Placental epithelial cell (primary cell): Measurements from ENCODE around the gene ZNF232. TPM values are rescaled to one million over a fixed set of nuclear protein-coding genes. Genes with fewer than 3 reads are reported as not detected.

Experiments
- small RNA-seq: library from RNA; depleted of rRNA; stranded (forward); fragments of <200 nt; gene quantifications from one replicate; pipeline ENCODE3, GENCODE V24; 2012
- total RNA-seq: library from RNA; depleted of rRNA; stranded (reverse); fragments of >200 nt; gene quantifications from 2 replicates; pipeline ENCODE4 v1.2.3, GENCODE V29; 2012

Gene ZNF232
- 3.4 and 12.6 TPM in 2 replicates for total RNA-seq

GRCh38 chr17:5111402-5112204 is at the start of gene ZNF232:
Gene ZNF232, minus strand, starts transcription at chr17:5111878. Its CDS starts 56 bp downstream, at chr17:5111822.

DNA sequence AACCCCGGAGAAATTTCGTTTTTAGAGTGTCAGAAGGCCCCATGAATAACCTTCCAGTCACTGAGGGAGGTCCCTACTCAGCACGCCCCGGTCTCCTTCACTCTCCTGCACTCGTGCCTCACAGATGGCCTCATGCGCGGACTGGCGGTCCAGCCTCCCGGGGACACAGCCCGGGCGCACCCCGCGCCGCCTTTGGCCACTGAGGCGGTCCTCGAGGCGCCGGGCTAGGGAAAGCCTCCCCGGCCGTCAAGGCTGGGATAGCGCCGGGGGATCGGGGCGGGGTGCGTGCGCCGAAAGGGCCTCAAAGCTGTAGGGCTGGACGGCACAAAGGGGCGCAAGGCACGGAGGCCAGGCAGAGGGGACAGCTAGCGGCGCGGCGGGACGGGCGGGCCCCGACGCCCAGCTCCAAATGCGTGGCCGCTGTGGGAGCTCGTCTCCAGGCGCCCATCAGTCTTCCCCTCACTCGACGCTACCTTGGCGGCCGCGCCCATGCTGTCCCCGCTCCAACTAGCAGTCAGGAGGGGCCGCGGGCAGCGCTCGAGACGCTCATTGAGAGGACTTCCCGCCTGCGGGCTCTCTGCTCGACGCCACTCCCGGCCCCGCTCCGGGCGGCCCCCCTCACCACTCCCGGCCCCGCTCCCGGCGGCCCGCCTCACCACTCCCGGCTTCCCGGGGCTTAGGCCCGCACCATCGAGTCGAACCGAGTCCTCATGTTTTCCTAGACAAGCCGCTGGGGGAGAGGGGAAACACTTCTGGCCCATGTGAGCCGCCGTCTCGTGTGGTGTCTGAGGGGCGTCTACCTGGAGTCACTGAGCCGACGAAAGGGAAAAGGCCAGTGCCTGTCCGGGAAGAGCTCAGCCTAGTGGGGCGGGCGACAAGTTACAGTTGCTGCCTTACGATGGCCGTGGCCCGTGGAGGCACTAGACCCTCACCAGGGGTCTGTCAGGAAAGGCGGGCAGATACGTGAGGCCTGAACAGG is 4.3 kb upstream of the ZNF232 start, which contains the start of gene USP6:
Gene USP6, plus strand, starts transcription at position 360 of the 979 bp plus-strand sequence. CDS start 14,336 bp downstream, outside the sequence.

DNA sequence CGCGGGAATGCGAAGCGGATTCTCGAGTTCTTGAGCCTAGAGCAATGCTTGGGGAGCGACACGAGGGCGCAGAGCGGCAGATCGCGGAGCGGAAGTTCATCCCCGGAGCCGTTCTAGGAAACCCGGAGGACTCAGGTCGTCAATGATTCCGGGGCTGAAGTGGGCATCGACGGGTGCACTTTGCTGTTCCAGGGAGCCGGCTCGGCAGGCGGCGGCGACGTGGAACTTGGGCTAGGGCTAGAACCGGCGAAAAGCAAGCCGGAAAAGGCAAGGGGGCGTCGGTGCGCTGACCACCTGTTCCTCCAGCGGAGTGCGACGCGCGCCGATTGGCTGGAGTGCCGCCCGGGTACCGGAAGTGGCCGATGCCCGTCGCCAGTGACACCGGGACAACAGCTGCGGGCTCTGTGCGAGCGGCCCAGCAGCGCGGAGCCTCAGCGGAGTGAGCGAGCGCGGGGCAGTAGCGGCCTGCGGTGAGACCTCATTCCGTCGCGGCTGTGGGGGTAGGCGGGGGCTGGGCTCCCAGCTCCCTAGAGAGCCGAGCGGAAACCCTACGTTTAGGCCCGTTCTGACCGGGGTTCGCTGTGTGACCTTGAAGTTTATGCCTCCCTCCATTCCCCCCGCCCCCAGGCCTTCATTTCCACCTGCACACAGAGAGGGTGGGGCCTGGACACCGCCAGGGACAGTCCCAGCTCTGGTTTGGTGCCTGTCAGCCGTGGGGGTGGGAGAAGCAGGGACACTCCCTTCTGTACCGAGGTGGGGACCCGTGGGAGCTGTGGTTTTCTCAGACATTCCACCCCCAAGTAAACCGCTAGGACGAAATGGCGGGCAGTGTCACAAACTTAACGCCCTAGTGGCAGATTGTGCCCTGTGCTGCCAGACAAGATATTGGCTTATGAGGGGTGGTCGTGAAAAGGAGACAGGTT is 33.3 kb downstream of the ZNF232 start, which contains the start of gene ZFP3:
Gene ZFP3, plus strand, starts transcription at position 362 of the 923 bp plus-strand sequence. CDS start 13,038 bp downstream, outside the sequence.

Small RNA genes within 50 kb of the gene (small RNA-seq; reads per million reads assigned to genes)
- not detected for gene AC012146.4

Other genes with a start within 250 kb of the ZNF232 start
- gene C17orf107, start 212.3 kb downstream of the ZNF232 start, total RNA-seq: 32.5 and 48.7 TPM in 2 replicates
- gene CHRNE, start 208.8 kb downstream of the ZNF232 start, total RNA-seq: 0.87 and 1.6 TPM in 2 replicates
- gene GP1BA, start 179.6 kb downstream of the ZNF232 start, total RNA-seq: not detected in 2 replicates
- 49.5 and 65.2 TPM in 2 replicates for gene SLC25A11, start 171.8 kb downstream of the ZNF232 start, total RNA-seq
- gene RNF167, start 171.6 kb downstream of the ZNF232 start, total RNA-seq: 38.5 and 60.9 TPM in 2 replicates
- gene PFN1, start 163.3 kb downstream of the ZNF232 start, total RNA-seq: 275 and 588 TPM in 2 replicates
- 3.7 and 8.2 TPM in 2 replicates for gene ENO3, start 160.8 kb downstream of the ZNF232 start, total RNA-seq
- 34.9 and 68.7 TPM in 2 replicates for gene SPAG7, start 144.1 kb downstream of the ZNF232 start, total RNA-seq
- 10.2 and 12.5 TPM in 2 replicates for gene CAMTA2, start 124.2 kb downstream of the ZNF232 start, total RNA-seq
- gene INCA1, start 114.4 kb downstream of the ZNF232 start, total RNA-seq: 0.43 and 1.6 TPM in 2 replicates
- 40.8 and 63.3 TPM in 2 replicates for gene KIF1C, start 113.9 kb downstream of the ZNF232 start, total RNA-seq
- 0.33 TPM in 1 of 2 replicates, not detected in the other for gene SLC52A1, start 76.5 kb downstream of the ZNF232 start, total RNA-seq
- 3.1 and 4.4 TPM in 2 replicates for gene ZFP3, start 33.4 kb downstream of the ZNF232 start, total RNA-seq
- 0.11 and 6.7 TPM in 2 replicates for gene USP6, start 4.2 kb upstream of the ZNF232 start, total RNA-seq
- gene ZNF594, start 80.0 kb upstream of the ZNF232 start, total RNA-seq: 8.6 and 13.0 TPM in 2 replicates
- gene SCIMP, start 123.0 kb upstream of the ZNF232 start, total RNA-seq: not detected in 2 replicates
- 29.8 and 36.2 TPM in 2 replicates for gene RABEP1, start 170.4 kb upstream of the ZNF232 start, total RNA-seq